H9 (cell line): ENCODE data around the gene TNRC18. TPM values are rescaled to one million over a fixed set of nuclear protein-coding genes. Genes with fewer than 3 reads are reported as not detected.

Source experiments
- DNase-seq: peaks from one replicate; pipeline ENCODE4 v3.0.0-alpha.2; 2017
- H2AFZ ChIP-seq: one replicate; pipeline ENCODE4 v1.6.1; 2013; ENCODE audit warnings: mild to moderate bottlenecking, low read length, control low read depth, moderate library complexity
- H2AK5ac ChIP-seq: 2 replicates; pipeline ENCODE4 v1.6.1; 2013; ENCODE audit warnings: low read length, control low read depth, mixed read lengths; ENCODE audit not compliant: insufficient read length
- H2BK120ac ChIP-seq: one replicate; pipeline ENCODE4 v1.6.1; 2013; ENCODE audit warnings: low read depth, mild to moderate bottlenecking, low read length, control low read depth, inconsistent platforms; ENCODE audit not compliant: poor library complexity, severe bottlenecking
- H2BK12ac ChIP-seq: 2 replicates; pipeline ENCODE4 v1.6.1; 2013; ENCODE audit warnings: low read length, control low read depth, mixed read lengths, low read depth; ENCODE audit not compliant: insufficient read length
- H2BK15ac ChIP-seq: 2 replicates; pipeline ENCODE4 v1.6.1; 2013; ENCODE audit warnings: low read depth, low read length, control low read depth
- H2BK20ac ChIP-seq: one replicate; pipeline ENCODE4 v1.6.1; 2013; ENCODE audit warnings: low read depth, mild to moderate bottlenecking, low read length, control low read depth, inconsistent platforms; ENCODE audit not compliant: poor library complexity, severe bottlenecking
- H2BK5ac ChIP-seq: 2 replicates; pipeline ENCODE4 v1.6.1; 2013; ENCODE audit warnings: low read length, control low read depth, mixed read lengths; ENCODE audit not compliant: insufficient read length
- H3K14ac ChIP-seq: 2 replicates; pipeline ENCODE4 v1.6.1; 2013; ENCODE audit warnings: low read length, control low read depth; ENCODE audit not compliant: insufficient read depth
- H3K18ac ChIP-seq: 2 replicates; pipeline ENCODE4 v1.6.1; 2013; ENCODE audit warnings: low read depth, mild to moderate bottlenecking, mixed read lengths, low read length, control low read depth; ENCODE audit not compliant: insufficient read length
- H3K23ac ChIP-seq: 2 replicates; pipeline ENCODE4 v1.6.1; 2013; ENCODE audit warnings: low read length, control low read depth, mixed read lengths, low read depth; ENCODE audit not compliant: insufficient read length
- H3K23me2 ChIP-seq: 2 replicates; pipeline ENCODE4 v1.6.1; 2013; ENCODE audit warnings: low read depth, mild to moderate bottlenecking, mixed read lengths, low read length, control low read depth; ENCODE audit not compliant: insufficient read length, poor library complexity, severe bottlenecking
- H3K27ac ChIP-seq: 2 replicates; pipeline ENCODE4 v1.5.1; 2013; ENCODE audit warnings: low read length, control low read depth, mixed read lengths, low read depth; ENCODE audit not compliant: insufficient read length
- H3K27me3 ChIP-seq: 2 replicates; pipeline ENCODE4 v1.6.1; 2013; ENCODE audit warnings: low read length, control low read depth, inconsistent platforms; ENCODE audit not compliant: insufficient read depth
- H3K4ac ChIP-seq: 2 replicates; pipeline ENCODE4 v1.6.1; 2013; ENCODE audit warnings: low read depth, mild to moderate bottlenecking, control low read depth, inconsistent platforms, low read length, moderate library complexity
- H3K4me1 ChIP-seq: 2 replicates; pipeline ENCODE4 v1.6.1; 2013; ENCODE audit warnings: low read length, control low read depth, inconsistent platforms; ENCODE audit not compliant: insufficient read depth
- H3K4me2 ChIP-seq: 2 replicates; pipeline ENCODE4 v1.6.1; 2013; ENCODE audit warnings: low read length, control low read depth, mixed read lengths; ENCODE audit not compliant: insufficient read length, insufficient read depth
- H3K56ac ChIP-seq: 2 replicates; pipeline ENCODE4 v1.6.1; 2013; ENCODE audit warnings: low read depth, mild to moderate bottlenecking, mixed read lengths, low read length, control low read depth; ENCODE audit not compliant: insufficient read length
- H3K79me1 ChIP-seq: 2 replicates; pipeline ENCODE4 v1.6.1; 2013; ENCODE audit warnings: low read depth, mild to moderate bottlenecking, moderate library complexity, low read length, control low read depth, inconsistent platforms; ENCODE audit not compliant: insufficient read depth, poor library complexity, severe bottlenecking
- H3K79me2 ChIP-seq: 2 replicates; pipeline ENCODE4 v1.6.1; 2013; ENCODE audit warnings: low read length, control low read depth, inconsistent platforms; ENCODE audit not compliant: insufficient read depth
- H3K9ac ChIP-seq: 2 replicates; pipeline ENCODE4 v1.6.1; 2013; ENCODE audit warnings: low read length, control low read depth, mixed read lengths; ENCODE audit not compliant: insufficient read length; ENCODE audit errors: extremely low read depth
- H3K9me3 ChIP-seq: one replicate; pipeline ENCODE4 v1.6.1; 2013; ENCODE audit warnings: low read depth, low read length, inconsistent platforms; ENCODE audit not compliant: control insufficient read depth
- H3T11ph ChIP-seq: one replicate; pipeline ENCODE4 v1.6.1; 2013; ENCODE audit warnings: mild to moderate bottlenecking, low read length, control low read depth, inconsistent platforms
- H4K20me1 ChIP-seq: one replicate; pipeline ENCODE4 v1.6.1; 2013; ENCODE audit not compliant: control insufficient read depth, insufficient read length, insufficient read depth
- H4K5ac ChIP-seq: 2 replicates; pipeline ENCODE4 v1.6.1; 2013; ENCODE audit warnings: low read depth, mild to moderate bottlenecking, mixed read lengths, low read length, control low read depth; ENCODE audit not compliant: insufficient read length
- H4K8ac ChIP-seq: replicated peaks from 2 replicates; pipeline ENCODE4 v1.6.1; 2013; ENCODE audit warnings: low read length, control low read depth, mixed read lengths, low read depth; ENCODE audit not compliant: insufficient read length
- H4K91ac ChIP-seq: 2 replicates; pipeline ENCODE4 v1.6.1; 2013; ENCODE audit warnings: low read depth, mild to moderate bottlenecking, moderate library complexity, mixed read lengths, low read length, control low read depth; ENCODE audit not compliant: insufficient read length
- H3K27ac Mint-ChIP-seq, 3 experiments: 2 replicates in 2 of 3; 3 replicates in 1 of 3; pipeline ENCODE4 v1.8.0; 2020 to 2021; ENCODE audit warnings: mixed read lengths in 3 of 3, mild to moderate bottlenecking in 1 of 3, moderate library complexity in 1 of 3
- H3K27me3 Mint-ChIP-seq: 2 replicates; pipeline ENCODE4 v1.8.0; 2021; ENCODE audit warnings: low read depth, mild to moderate bottlenecking, moderate library complexity, mixed read lengths
- H3K36me3 Mint-ChIP-seq, 3 experiments: 2 replicates in 2 of 3; 3 replicates in 1 of 3; pipeline ENCODE4 v1.8.0; 2020 to 2021; ENCODE audit warnings: low read depth in 3 of 3, mixed read lengths in 3 of 3; ENCODE audit not compliant: insufficient read depth in 1 of 3
- H3K4me1 Mint-ChIP-seq, 2 experiments: 2 replicates each; pipeline ENCODE4 v1.8.0; 2020; ENCODE audit warnings: mixed read lengths in 2 of 2
- H3K4me3 Mint-ChIP-seq, 2 experiments: 2 replicates in 1 of 2; 3 replicates in 1 of 2; pipeline ENCODE4 v1.8.0; 2020 to 2021; ENCODE audit warnings: mild to moderate bottlenecking in 2 of 2, mixed read lengths in 2 of 2, moderate library complexity in 1 of 2
- H3K9me3 Mint-ChIP-seq, 2 experiments: 2 replicates in 1 of 2; 3 replicates in 1 of 2; pipeline ENCODE4 v1.8.0; 2020; ENCODE audit warnings: mild to moderate bottlenecking in 2 of 2, mixed read lengths in 2 of 2, moderate library complexity in 1 of 2
- WGBS: extraction: QIAGEN DNeasy Blood & Tissue Kit; methylation state at CpG from one replicate; pipeline ENCODE4 v1.1.7; 2013; ENCODE audit warnings: missing lambda C conversion rate, low lambda C conversion rate, mixed read lengths; ENCODE audit not compliant: insufficient read length; ENCODE audit errors: extremely low coverage; 5-methylcytosine and 5-hydroxymethylcytosine counted together
- total RNA-seq: library from RNA; stranded (reverse); gene quantifications from 2 replicates; pipeline ENCODE4 v1.2.1, GENCODE V29; 2021
- TF ChIP-seq, protein P1 (sequence below): fragments of 200-600 bp; sonication (generic); conservative IDR thresholded peaks from 3 replicates; pipeline ENCODE4 v1.8.0; 2021; ENCODE audit warnings: antibody characterized with exemption, mild to moderate bottlenecking

TNRC18 gene
- total RNA-seq, 1 experiment from 2014 or later: 21.2 TPM

DNA sequence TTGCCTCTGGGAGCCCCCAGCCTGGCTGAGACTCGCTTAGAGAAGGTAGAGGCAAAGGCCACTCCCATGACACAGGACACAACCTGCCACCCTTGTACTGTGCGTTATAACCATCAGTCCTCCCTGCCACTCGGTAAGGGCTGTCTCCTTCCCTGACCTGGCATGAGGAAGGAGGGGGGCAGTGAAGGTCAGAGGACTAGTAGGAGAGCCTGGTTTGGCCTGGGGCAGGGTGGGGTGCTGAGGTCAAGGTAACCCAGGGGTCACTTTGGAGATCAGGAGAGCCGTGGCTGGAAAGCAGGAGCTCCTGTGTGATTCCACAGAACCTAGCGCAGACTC lies 6.9 kb upstream of the TNRC18 start:
- no peak overlapping the region for H3K4ac ChIP-seq
- H3K14ac ChIP-seq: no peak overlapping the region
- H3K18ac ChIP-seq: no peak overlapping the region
- H2AK5ac ChIP-seq: no peak overlapping the region
- Mint-ChIP-seq H3K9me3 (peaks cover 5 to 7% of the 10 kb centered on the region in 2 experiments), H3K27ac (no peak overlapping the region), H3K4me1 (peaks cover 20 to 23% of the 10 kb centered on the region in 2 experiments), H3K27me3 (peaks cover 73% of the 10 kb centered on the region), H3K36me3 (peaks cover 2 to 7% (median 5%) of the 10 kb centered on the region in 3 experiments; a peak in 6 of 7 replicates), H3K4me3 (no peak overlapping the region)
- no peak overlapping the region for H2BK20ac ChIP-seq
- H3K23ac ChIP-seq: no peak overlapping the region
- no peaks in the 10 kb centered on the region for H4K20me1 ChIP-seq
- H2BK5ac ChIP-seq: no peak overlapping the region
- no peak overlapping the region for H4K5ac ChIP-seq
- no peak overlapping the region for H3K56ac ChIP-seq
- H2AFZ ChIP-seq: no peak overlapping the region
- no peaks in the 10 kb centered on the region for H3K9me3 ChIP-seq
- no peaks in the 10 kb centered on the region for H3K4me1 ChIP-seq
- H2BK120ac ChIP-seq: no peak overlapping the region
- peaks cover 22% of the 10 kb centered on the region; the same call in 1 of the 2 replicates for H3K27me3 ChIP-seq
- no peak overlapping the region for H2BK15ac ChIP-seq
- no peak for DNase-seq
- no peaks in the 10 kb centered on the region for H3K79me2 ChIP-seq
- no peak overlapping the region for H3K9ac ChIP-seq
- H4K91ac ChIP-seq: no peak overlapping the region
- no peak overlapping the region for H3K27ac ChIP-seq
- no peak overlapping the region for H4K8ac ChIP-seq
- TF ChIP-seq, protein P1, sequence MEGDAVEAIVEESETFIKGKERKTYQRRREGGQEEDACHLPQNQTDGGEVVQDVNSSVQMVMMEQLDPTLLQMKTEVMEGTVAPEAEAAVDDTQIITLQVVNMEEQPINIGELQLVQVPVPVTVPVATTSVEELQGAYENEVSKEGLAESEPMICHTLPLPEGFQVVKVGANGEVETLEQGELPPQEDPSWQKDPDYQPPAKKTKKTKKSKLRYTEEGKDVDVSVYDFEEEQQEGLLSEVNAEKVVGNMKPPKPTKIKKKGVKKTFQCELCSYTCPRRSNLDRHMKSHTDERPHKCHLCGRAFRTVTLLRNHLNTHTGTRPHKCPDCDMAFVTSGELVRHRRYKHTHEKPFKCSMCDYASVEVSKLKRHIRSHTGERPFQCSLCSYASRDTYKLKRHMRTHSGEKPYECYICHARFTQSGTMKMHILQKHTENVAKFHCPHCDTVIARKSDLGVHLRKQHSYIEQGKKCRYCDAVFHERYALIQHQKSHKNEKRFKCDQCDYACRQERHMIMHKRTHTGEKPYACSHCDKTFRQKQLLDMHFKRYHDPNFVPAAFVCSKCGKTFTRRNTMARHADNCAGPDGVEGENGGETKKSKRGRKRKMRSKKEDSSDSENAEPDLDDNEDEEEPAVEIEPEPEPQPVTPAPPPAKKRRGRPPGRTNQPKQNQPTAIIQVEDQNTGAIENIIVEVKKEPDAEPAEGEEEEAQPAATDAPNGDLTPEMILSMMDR: no peak
- H3T11ph ChIP-seq: no peak overlapping the region
- no peak overlapping the region for H2BK12ac ChIP-seq
- H3K79me1 ChIP-seq: no peaks in the 10 kb centered on the region
- H3K23me2 ChIP-seq: peaks cover 38% of the 10 kb centered on the region
- no peak overlapping the region for H3K4me2 ChIP-seq
- WGBS: no CpG with 5 or more reads among the region's 5 CpGs
